Measurements from ENCODE around the gene SLX4.

SLX4 gene

GRCh38 chr16:3548859-3549258, 62.5 kb downstream of the SLX4 start:
- DNase-seq, result no peak

DNA sequence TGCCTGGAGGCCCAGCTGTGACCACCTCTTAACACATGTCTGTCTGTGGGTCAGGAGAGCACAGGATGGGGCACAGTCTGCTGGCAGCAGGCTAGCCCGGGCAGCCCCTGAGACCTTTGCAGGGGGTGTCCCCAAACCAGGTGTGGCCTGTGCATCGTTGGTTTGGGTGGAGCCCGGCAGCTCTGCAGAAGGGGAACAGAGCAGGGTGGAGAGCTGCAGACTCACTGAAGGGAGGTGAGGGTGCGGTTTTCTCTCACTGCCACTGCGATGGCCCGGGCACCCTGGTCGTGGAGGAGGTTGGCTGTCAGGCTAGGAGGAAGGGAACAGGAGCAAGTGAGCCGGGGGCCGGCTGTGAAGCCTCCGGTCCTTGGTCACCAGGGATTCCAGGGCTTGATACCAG, 63.0 kb downstream of the SLX4 start:
- no peak for DNase-seq

- no peak for DNase-seq
Observed at GRCh38 chr16:3546986-3547682, 64.3 kb downstream of the SLX4 start.

DNA sequence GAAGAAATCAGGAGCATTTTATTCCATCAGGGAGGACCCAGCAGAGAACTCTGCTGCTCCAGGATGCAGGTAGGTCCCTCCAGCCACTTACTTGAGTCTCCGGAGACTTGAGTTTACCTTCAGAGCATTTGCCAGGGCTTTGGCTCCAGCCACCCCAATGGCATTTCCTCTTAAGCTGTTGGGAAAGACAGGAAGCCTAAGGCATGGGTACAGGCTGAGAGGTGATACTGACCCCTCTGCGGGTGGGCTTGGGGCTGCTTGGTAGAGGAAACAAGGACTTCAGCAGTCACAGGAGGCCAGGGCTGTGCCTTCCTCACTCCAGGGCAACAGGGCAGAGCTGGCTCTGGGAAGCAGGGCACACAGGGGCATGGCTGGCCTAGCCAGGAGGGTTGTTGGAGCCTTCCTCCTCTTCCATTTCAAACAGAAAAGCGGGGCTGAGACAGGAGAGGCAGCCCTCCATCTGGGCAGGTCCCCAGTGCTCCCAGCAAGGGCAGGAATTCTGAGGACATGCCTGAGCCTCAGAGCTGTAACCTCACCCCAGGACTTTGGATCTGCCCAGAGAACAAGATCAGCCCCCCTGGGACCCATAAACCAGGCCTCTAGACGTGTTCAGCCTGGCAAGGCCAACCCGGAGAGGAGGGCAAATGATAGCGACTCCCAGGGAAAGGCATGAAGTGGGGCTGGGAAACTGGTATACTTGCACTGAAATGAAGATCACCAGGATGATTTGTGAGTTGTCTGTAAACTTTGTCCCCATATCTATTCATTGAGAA, 68.6 kb downstream of the SLX4 start:
- DNase-seq, result no peak

- DNase-seq, result no peak
Observed at GRCh38 chr16:3541527-3542155, 69.8 kb downstream of the SLX4 start.

DNA sequence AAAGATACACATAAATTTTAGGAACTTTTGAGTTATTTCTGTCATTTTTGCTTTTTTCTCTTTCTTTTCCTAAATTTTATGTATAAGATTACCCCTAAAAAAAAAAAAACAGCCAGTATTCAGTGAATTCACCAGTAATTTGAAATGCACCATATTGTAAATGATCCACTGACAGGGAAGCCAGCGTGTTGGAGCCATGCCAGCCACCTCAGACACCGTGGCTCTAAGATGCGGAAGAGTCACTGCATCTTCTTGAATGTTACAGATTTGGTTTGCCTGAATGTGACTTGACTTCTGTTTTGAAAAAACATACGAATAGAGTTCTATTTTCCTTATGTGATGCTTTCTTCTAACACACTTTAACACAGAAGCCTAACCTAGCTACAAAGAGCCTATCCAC, 73.2 kb downstream of the SLX4 start:
- no peak for DNase-seq

DNA sequence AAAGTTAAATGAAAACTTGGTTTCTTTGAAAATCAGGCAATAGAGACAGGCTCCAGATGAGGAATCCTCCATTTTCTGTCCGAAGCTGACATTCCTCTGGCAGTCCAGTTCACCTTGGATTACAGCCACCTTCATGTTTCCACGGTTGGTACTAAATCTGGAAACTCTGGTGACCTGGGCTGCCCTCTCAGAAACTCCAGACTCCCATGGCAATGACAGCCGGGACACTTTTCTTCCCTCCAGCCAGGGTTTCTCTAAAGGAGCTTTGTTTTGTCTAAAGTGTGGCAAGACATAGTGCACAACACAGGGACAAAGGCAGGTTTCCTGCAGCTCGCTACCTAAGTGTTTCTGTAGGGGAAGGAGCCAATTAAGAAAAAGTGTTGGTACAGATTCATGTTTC, 74.6 kb downstream of the SLX4 start:
- no peak for DNase-seq

- DNase-seq, result no peak
Observed at GRCh38 chr16:3536271-3536731, 75.1 kb downstream of the SLX4 start.

DNA sequence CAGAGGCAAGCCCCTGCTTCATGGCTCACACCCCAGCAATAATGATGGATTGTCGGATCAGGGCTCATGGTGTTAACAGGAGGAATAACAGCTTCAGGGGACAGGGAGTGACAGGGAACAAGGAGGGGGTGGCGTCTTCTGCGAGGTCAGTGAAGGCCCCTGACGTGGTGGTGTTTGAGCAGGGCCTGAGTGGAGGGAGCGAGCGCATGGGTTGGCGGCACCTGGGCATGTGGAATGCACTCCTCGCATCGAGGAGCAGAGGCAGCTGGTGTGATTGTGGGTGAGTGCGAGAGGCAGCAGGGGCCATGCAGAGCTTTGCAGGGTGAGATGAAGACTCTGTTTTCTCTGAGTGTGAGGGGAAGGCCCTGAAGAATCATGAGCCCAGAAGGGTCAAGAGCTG, 77.3 kb downstream of the SLX4 start:
- DNase-seq, result no peak

DNA sequence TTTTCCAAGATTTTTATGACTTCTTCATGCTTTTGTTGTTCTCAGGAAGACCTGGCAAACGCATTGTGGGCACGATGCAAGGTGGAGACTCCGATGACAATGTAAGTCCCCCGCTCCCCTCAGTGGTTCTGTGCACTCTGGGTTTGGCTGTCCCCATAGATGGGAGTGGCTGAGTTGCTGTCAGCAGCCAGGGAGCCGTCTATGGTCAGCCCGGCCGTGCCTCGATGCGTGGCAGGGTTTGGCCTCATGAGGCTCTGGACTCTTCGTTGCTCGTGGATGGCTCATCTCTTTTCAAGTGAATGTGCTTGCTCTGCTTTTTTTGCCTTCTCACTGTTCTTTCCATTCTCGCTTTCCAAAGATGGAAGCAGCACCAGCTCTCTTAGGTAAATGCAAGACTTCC, 78.7 kb downstream of the SLX4 start:
- no peak for DNase-seq

Measured in stimulated activated CD4-positive, alpha-beta T cell treated with anti-CD3 and anti-CD28 coated beads, Interleukin-4, amount 100 ng/mL, for 24 hours (primary cell).